ENCODE results near the gene CHRNB2. TPM values are rescaled to one million over a fixed set of nuclear protein-coding genes. Genes with fewer than 3 reads are reported as not detected.
A peak's percentile ranks its signal among the peaks of the same experiment; 100 is the strongest.

CHRNB2 gene
- total RNA-seq, 1 experiment from 2014 or later, result 1.8 TPM

- no peak overlapping the region for H4K8ac ChIP-seq (replicated peaks; ENCODE audit: insufficient read length, low read depth, low read length)
- no peak overlapping the region for H2BK20ac ChIP-seq (ENCODE audit: low read depth, low read length, poor library complexity, severe bottlenecking)
- peaks cover 67 to 99% (median 92%) of the 10 kb centered on the region in 3 experiments; a peak in 6 of 7 replicates for H3K36me3 Mint-ChIP-seq (ENCODE audit: insufficient read depth in 1 of 3, low read depth in 3 of 3)
- H3K56ac ChIP-seq (ENCODE audit: insufficient read length, low read depth, low read length), result no peak overlapping the region
- TF ChIP-seq CTCF (conservative IDR thresholded peaks at IDR 0.05), result 0 out of 3 replicates have a peak, but pooled peaks have one; percentile 10
- no peak overlapping the region for H4K5ac ChIP-seq (ENCODE audit: insufficient read length, low read depth, low read length)
- no peak overlapping the region for H3K4me3 Mint-ChIP-seq
- H2AK5ac ChIP-seq (ENCODE audit: insufficient read length, low read length), result no peak overlapping the region
- H3K79me2 ChIP-seq (ENCODE audit: insufficient read depth, low read length), result no peaks in the 10 kb centered on the region
- no peaks in the 10 kb centered on the region for H3K9me3 Mint-ChIP-seq
- H3K4me1 ChIP-seq (ENCODE audit: insufficient read depth, low read length), result no peaks in the 10 kb centered on the region
- no peak overlapping the region for H3K4me2 ChIP-seq (ENCODE audit: insufficient read depth, insufficient read length, low read length)
- no peak overlapping the region for H3K14ac ChIP-seq (ENCODE audit: insufficient read depth, low read length)
- H3K27ac Mint-ChIP-seq, result no peak overlapping the region
- no peak overlapping the region for H4K91ac ChIP-seq (ENCODE audit: insufficient read length, low read depth, low read length)
- no peak overlapping the region for H2BK120ac ChIP-seq (ENCODE audit: low read depth, low read length, poor library complexity, severe bottlenecking)
- no peak for DNase-seq
- H3K27me3 Mint-ChIP-seq (ENCODE audit: low read depth), result no peaks in the 10 kb centered on the region; the same call in 1 of the 2 replicates
- WGBS (ENCODE audit: extremely low coverage, insufficient read length, low lambda C conversion rate), result no CpG with 5 or more reads among the region's 10 CpGs
- no peak overlapping the region for H2BK5ac ChIP-seq (ENCODE audit: insufficient read length, low read length)
- no peak overlapping the region for H2BK15ac ChIP-seq (ENCODE audit: low read depth, low read length)
- no peaks in the 10 kb centered on the region for H3K79me1 ChIP-seq (ENCODE audit: insufficient read depth, low read depth, low read length, poor library complexity, severe bottlenecking)
- H3T11ph ChIP-seq (ENCODE audit: low read length), result no peak overlapping the region
- no peak overlapping the region for H3K4ac ChIP-seq (ENCODE audit: low read depth, low read length)
- no peaks in the 10 kb centered on the region for H3K4me1 Mint-ChIP-seq
- H3K18ac ChIP-seq (ENCODE audit: insufficient read length, low read depth, low read length), result no peak overlapping the region
- no peak overlapping the region for H2AFZ ChIP-seq (ENCODE audit: low read length)
- no peak overlapping the region for H3K27ac ChIP-seq (ENCODE audit: insufficient read length, low read depth, low read length)
- no peak overlapping the region for H3K9ac ChIP-seq (ENCODE audit: extremely low read depth, insufficient read length, low read length)
- H3K23me2 ChIP-seq (ENCODE audit: insufficient read length, low read depth, low read length, poor library complexity, severe bottlenecking), result no peaks in the 10 kb centered on the region
- H4K20me1 ChIP-seq (ENCODE audit: control insufficient read depth, insufficient read depth, insufficient read length), result peaks cover 3% of the 10 kb centered on the region
- no peak overlapping the region for H2BK12ac ChIP-seq (ENCODE audit: insufficient read length, low read depth, low read length)
- H3K9me3 ChIP-seq (ENCODE audit: control insufficient read depth, low read depth, low read length), result no peaks in the 10 kb centered on the region
- H3K27me3 ChIP-seq (ENCODE audit: insufficient read depth, low read length), result no peaks in the 10 kb centered on the region
- H3K23ac ChIP-seq (ENCODE audit: insufficient read length, low read depth, low read length), result no peak overlapping the region
Measured at GRCh38 chr1:154586231-154586630, 18.7 kb downstream of the CHRNB2 start.
